Activated CD4-positive, alpha-beta T cell treated with anti-CD3 and anti-CD28 coated beads for 36 hours (primary cell): ENCODE measurements around the gene MED8. TPM values are rescaled to one million over a fixed set of nuclear protein-coding genes. Genes with fewer than 3 reads are reported as not detected.

Experiments
- ATAC-seq: fragments of 200-7000 bp; cut with Tn5 transposase; one replicate; pipeline ENCODE4 v1.10.0; 2021; ENCODE audit warnings: mild to moderate bottlenecking, moderate library complexity
- CTCF ChIA-PET: fragments of 350-600 bp; sonication (Branson Sonifier 250); formaldehyde crosslinking; loops from one replicate; lab custom pipeline; 2021; ENCODE audit warnings: antibody characterized with exemption; lab: Charles Lee
- POLR2A ChIA-PET: fragments of 350-600 bp; sonication (Branson Sonifier 250); formaldehyde crosslinking; loops from one replicate; lab custom pipeline; 2021; ENCODE audit warnings: antibody characterized with exemption, inconsistent platforms; lab: Charles Lee
- DNase-seq: peaks from one replicate; pipeline ENCODE4 v3.0.0-alpha.2; 2020
- H3K27ac Mint-ChIP-seq: one replicate; pipeline ENCODE4 v1.8.0; 2021; ENCODE audit warnings: mixed read lengths
- H3K27me3 Mint-ChIP-seq: one replicate; pipeline ENCODE4 v1.8.0; 2021; ENCODE audit warnings: mixed read lengths
- H3K36me3 Mint-ChIP-seq: one replicate; pipeline ENCODE4 v1.8.0; 2021; ENCODE audit warnings: low read depth, mixed read lengths
- H3K4me1 Mint-ChIP-seq: one replicate; pipeline ENCODE4 v1.8.0; 2021; ENCODE audit warnings: mixed read lengths
- H3K4me3 Mint-ChIP-seq: one replicate; pipeline ENCODE4 v1.8.0; 2021; ENCODE audit warnings: mild to moderate bottlenecking, moderate library complexity, mixed read lengths
- H3K9me3 Mint-ChIP-seq: one replicate; pipeline ENCODE4 v1.8.0; 2021; ENCODE audit warnings: low read depth, mixed read lengths
- intact Hi-C, 2 experiments: fragments of 100-400 bp; cut with DNase I in 1 of 2; cut with micrococcal nuclease in 1 of 2; formaldehyde crosslinking; loops; one replicate each; pipeline versions ENCODE4 v1.14.2 to v1.15.1; 2022 to 2024; cut with DNase I, micrococcal nuclease
- total RNA-seq, 2 experiments: library from RNA; stranded (reverse); gene quantifications; one replicate each; pipeline ENCODE4 v1.2.3, GENCODE V29; 2021

The MED8 gene
- total RNA-seq, 2 experiments from 2014 or later = 32.3 to 36.6 TPM

DNA sequence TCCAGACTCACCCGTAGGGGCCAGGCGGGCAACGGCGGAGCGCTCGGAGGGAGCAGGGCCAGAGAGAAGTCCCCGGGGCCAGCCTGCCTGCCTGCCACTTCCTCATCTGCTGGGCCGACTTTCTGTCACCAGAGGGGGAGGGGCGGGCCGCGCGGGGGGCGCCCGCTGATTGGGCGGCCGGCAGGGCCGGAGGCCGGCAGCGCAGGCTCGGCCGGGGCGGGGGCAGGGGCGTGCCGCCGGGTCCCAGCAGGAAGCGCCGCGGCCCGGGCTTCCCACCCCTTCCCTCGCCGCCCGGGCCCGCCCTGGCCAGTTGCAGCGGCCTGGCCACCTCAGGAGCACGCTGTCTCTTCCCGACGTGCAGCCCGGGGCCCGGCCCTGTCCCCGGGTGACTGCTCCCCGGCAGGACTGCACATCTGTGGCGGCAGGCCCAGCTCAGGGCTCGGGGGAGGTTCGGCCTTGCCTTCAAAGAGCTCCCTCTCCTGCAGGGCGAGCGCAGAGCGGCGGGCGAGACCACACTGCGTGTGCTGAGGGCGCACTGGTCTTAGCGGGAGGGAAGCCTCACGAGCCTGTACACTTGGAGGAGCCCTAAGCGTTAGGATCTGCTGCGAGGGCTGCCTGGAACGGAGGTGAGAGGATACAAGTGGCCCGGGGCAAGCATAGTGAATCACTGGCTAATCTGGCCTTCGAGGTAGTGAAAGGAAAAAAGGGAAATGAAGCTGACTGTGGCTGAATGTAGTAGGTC is 21.5 kb downstream of the MED8 start, which contains the start of gene ELOVL1:
Gene ELOVL1, minus strand, starts transcription at position 108 of the 742 bp plus-strand sequence. CDS start 2,402 bp downstream, outside the sequence.
- no peaks in the 10 kb centered on the region for H3K9me3 Mint-ChIP-seq
- ChIA-PET CTCF (interaction anchor here (0.7 to 1.9 kb wide), 4 partner anchors 10 to 57 kb away, joined by 3 to 10 read pairs (median 4); partner anchors contain the start of gene CDC20), POLR2A (interaction anchor here (0.6 to 2.6 kb wide), 5 partner anchors 10 to 91 kb away, joined by 3 to 14 read pairs (median 3); partner anchors contain the start of genes CDC20, MED8 and SZT2)
- DNase-seq (peak; percentile 94), ATAC-seq (peak; percentile 83)
- H3K27me3 Mint-ChIP-seq = no peaks in the 10 kb centered on the region
- peaks cover 30% of the 10 kb centered on the region for H3K4me1 Mint-ChIP-seq
- intact Hi-C loops = loop anchor here (1.0 to 10.0 kb wide), 13 partner anchors 10 to 1267 kb away; partner anchors contain the start of genes CDC20 (in 2 of the 2), ATP6V0B (in 1 of the 2), CFAP57 (in 1 of the 2) and DPH2 (in 1 of the 2)
- H3K4me3 Mint-ChIP-seq = peak within 1 kb of the TSS; percentile 90
- H3K27ac Mint-ChIP-seq = peak within 1 kb of the TSS; percentile 93
- H3K36me3 Mint-ChIP-seq = peaks cover 37% of the 10 kb centered on the region

DNA sequence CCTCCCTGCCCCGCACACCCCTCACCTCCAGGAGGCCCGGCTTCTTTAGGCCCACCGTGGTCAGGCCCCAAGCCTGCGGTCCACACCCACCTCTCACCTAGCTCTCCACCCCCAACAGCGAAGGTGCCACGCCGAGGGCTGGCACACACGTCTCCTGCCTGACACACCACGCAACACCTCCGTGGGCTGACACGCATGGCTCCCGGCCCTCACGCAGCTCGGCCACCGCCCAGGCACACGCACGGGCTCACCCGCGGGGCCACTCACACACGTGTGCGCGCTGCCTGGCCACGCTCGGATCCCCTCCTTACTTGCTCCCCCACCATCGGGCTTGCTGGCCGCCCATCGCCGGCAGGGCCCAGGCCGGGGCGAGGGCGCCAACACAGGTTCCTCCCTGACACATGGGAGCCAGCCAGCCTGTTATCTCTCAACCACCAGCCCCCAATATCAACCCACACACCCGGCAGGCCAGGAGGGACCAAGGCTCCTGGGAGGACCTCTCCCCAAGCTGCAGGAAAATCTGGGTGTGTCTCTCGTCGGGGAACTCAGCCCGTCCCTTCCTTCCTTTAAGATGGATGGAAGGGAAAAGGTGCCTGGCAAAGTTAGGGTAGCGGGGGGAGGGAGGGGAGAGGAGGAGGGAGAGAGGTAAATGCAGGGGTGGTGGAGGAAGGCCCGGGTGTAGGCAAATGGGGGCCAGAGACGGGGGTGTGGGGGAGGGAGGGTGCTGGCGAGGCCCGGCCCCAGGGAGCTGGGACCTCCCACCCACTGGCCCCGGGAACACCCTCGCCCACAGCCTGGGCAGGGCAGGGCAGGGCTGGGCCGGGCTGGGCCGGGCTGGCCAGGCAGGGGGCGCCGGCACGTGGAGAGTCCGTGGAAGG is 22.3 kb downstream of the MED8 start:
- peak; percentile 63 for DNase-seq
- POLR2A ChIA-PET = interaction anchor here (0.7 to 2.6 kb wide), 4 partner anchors 9 to 31 kb away, joined by 3 to 14 read pairs (median 3); partner anchors contain the start of genes CDC20, MED8 and SZT2
- ATAC-seq = peak; percentile 47

DNA sequence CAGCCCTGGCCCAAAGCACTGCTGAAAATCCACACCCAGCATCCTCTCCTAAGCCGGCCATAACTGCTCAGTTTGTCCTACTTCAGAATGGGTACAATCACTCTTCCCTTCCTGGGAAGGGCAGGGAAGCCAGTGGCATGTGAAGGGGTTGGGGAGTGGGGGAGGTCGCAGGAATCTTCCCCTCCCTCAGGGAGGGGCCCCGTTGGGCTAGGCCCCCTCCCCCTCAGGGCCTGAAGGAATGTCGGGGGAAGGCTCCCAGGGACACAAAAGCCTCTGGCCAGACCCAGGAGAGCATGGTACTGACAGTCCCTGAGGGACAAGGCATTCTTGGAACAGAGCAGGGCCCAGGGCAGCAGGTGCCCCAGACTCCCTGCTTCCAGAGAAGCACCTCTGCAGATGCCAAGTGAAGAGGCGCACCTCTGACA is 23.0 kb downstream of the MED8 start:
- DNase-seq (no peak), ATAC-seq (no peak)
- peaks cover 37% of the 10 kb centered on the region for H3K4me1 Mint-ChIP-seq
- intact Hi-C loops = loop anchor here in 1 of 2 experiments (5.0 to 10.0 kb wide), 5 partner anchors 519 to 1268 kb away; partner anchors contain the start of genes ATP6V0B, DPH2, SLC6A9 and YBX1
- no peaks in the 10 kb centered on the region for H3K27me3 Mint-ChIP-seq
- peaks cover 49% of the 10 kb centered on the region for H3K36me3 Mint-ChIP-seq
- no peaks in the 10 kb centered on the region for H3K9me3 Mint-ChIP-seq
- H3K4me3 Mint-ChIP-seq = peak overlapping the region; percentile 90
- CTCF ChIA-PET = no interaction called here
- peak overlapping the region; percentile 89 for H3K27ac Mint-ChIP-seq
- POLR2A ChIA-PET = interaction anchor here (2.6 kb wide), 1 partner anchor 8 kb away, joined by 14 read pairs; the partner anchor contains the start of gene CDC20

More for the DNA sequence above, 22.3 kb downstream of the MED8 start:
- Mint-ChIP-seq H3K27ac (peak overlapping the region; percentile 89), H3K27me3 (no peaks in the 10 kb centered on the region), H3K9me3 (no peaks in the 10 kb centered on the region), H3K4me3 (peak overlapping the region; percentile 90), H3K4me1 (peaks cover 31% of the 10 kb centered on the region), H3K36me3 (peaks cover 42% of the 10 kb centered on the region)
- intact Hi-C loops = loop anchor here in 1 of 2 experiments (5.0 to 10.0 kb wide), 5 partner anchors 520 to 1268 kb away; partner anchors contain the start of genes ATP6V0B, DPH2, SLC6A9 and YBX1
- CTCF ChIA-PET = interaction anchor here (1.2 to 1.9 kb wide), 3 partner anchors 10 to 57 kb away, joined by 3 to 10 read pairs (median 4); partner anchors contain the start of gene CDC20

DNA sequence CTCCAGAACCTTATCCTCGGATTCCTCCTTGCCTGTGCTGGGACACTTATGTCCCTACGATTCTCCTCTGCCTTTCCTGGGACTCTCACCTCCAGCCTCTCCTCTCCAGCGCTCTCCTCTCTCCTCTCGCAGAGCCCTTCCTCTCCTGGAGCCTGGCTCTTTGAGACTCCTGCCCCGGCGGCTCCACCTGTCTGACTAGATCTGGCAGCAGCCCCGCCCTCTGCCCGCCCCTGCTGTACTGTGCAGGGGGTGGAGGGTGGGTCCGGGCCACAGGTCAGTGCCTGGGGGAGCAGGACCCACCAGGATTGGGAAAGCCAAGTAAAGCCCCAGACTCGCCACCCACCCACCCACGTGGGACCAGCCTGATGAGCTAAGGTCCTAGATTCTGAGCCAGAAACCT is 23.4 kb downstream of the MED8 start:
- no peaks in the 10 kb centered on the region for H3K27me3 Mint-ChIP-seq
- DNase-seq (peak; percentile 37), ATAC-seq (no peak)
- no peaks in the 10 kb centered on the region for H3K9me3 Mint-ChIP-seq
- H3K4me1 Mint-ChIP-seq = peaks cover 42% of the 10 kb centered on the region
- CTCF ChIA-PET = no interaction called here
- H3K27ac Mint-ChIP-seq = peak overlapping the region; percentile 89
- intact Hi-C loops = loop anchor here in 1 of 2 experiments (5.0 to 10.0 kb wide), 5 partner anchors 519 to 1269 kb away; partner anchors contain the start of genes ATP6V0B, DPH2, SLC6A9 and YBX1
- POLR2A ChIA-PET = no interaction called here
- H3K4me3 Mint-ChIP-seq = peak overlapping the region; percentile 90
- H3K36me3 Mint-ChIP-seq = peaks cover 53% of the 10 kb centered on the region

DNA sequence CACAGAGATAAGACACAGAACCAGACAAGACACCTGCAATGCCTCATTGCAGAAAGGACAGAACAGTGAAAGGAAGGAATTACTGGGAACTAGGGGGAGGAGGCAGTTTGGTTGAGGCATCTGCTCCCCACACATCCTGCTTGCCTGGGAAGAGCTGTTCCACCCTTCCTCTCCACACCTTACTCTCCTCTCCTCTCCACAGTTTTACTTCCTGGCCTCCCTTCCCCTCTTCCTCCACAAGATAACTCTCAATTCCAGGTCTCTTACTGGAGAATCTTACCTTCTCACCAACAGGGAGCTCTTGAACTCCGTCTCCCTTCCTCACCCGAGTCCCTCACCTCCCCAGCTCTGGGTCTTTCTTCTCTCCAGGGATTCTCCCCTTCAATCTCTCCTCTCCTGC is 23.9 kb downstream of the MED8 start:
- ChIA-PET CTCF (no interaction called here), POLR2A (no interaction called here)
- H3K27ac Mint-ChIP-seq = peak overlapping the region; percentile 89
- no peak for ATAC-seq
- H3K36me3 Mint-ChIP-seq = peaks cover 58% of the 10 kb centered on the region
- peak overlapping the region; percentile 90 for H3K4me3 Mint-ChIP-seq
- DNase-seq = no peak
- H3K9me3 Mint-ChIP-seq = no peaks in the 10 kb centered on the region
- intact Hi-C loops = loop anchor here in 1 of 2 experiments (5.0 to 10.0 kb wide), 5 partner anchors 518 to 1269 kb away; partner anchors contain the start of genes ATP6V0B, DPH2, SLC6A9 and YBX1
- H3K27me3 Mint-ChIP-seq = no peaks in the 10 kb centered on the region
- peaks cover 47% of the 10 kb centered on the region for H3K4me1 Mint-ChIP-seq

DNA sequence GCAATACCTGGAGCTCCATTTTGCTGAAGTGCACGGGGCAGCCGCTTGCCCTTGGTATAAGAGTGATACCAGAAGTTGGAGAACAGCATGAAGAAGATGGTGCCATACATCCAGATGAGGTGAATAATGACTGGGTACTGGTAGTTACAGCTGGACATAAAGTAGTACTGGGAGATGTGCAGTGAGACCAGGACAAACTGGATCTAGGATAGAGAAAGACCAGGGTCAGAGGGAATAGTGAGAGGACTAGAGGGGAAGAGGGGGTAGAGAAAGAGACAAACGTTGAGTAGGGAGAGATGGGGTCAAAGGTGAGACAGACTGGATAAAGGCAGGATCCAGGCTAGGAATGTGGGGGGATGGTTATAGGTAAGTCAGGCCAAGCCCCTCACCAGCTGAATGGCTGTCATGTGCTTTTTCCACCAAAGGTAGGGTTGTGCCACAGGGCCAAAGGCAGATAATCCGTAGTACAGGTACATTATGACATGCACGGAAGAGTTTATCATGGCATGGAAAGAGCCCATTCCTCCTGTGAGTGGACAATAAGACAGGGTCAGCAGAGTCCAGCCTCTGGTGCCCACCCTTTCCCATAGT is 25.6 kb downstream of the MED8 start:
- Mint-ChIP-seq H3K27me3 (no peaks in the 10 kb centered on the region), H3K4me3 (no peak overlapping the region), H3K36me3 (peaks cover 71% of the 10 kb centered on the region), H3K4me1 (peaks cover 50% of the 10 kb centered on the region), H3K27ac (peak overlapping the region; percentile 27), H3K9me3 (no peaks in the 10 kb centered on the region)
- POLR2A ChIA-PET = no interaction called here
- ATAC-seq (no peak), DNase-seq (no peak)
- intact Hi-C loops = loop anchor here in 1 of 2 experiments (10.0 kb wide), 2 partner anchors 671 to 1271 kb away; partner anchors contain the start of gene SLC6A9
- CTCF ChIA-PET = no interaction called here

DNA sequence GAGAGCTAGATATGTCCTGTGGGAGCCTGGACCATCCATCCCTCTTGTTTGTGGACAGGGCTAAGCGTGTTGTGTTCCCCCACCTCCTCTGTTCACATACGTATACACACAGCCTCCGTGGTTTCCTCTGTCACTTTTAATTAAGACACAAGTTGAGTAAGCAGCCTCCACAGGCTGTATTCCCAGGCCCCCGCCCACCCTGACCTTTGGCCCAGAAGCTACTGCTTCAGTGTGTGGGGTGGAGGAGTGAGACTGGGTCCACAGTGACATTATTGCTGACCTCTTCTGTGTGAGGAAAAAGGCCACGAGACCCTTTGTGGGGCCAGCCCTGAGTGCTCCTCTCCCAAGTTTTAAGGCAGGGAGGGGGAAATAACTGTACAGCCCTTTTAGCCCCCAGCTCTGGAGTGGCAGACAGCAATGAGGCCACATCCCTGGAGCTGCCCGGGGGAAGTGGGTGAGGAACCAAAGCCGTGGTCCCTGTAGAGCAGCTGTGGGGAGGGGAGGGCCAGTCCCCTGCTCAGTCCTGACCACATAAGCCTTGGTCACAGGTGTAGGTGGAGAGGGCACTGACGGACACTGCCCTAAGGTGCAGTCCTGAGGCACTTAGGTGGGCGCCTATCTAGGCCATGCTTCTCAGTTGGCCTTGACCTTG is 26.2 kb downstream of the MED8 start:
- Mint-ChIP-seq H3K4me1 (peaks cover 44% of the 10 kb centered on the region), H3K27ac (peak overlapping the region; percentile 35), H3K4me3 (no peak overlapping the region), H3K9me3 (no peaks in the 10 kb centered on the region), H3K27me3 (no peaks in the 10 kb centered on the region), H3K36me3 (peaks cover 69% of the 10 kb centered on the region)
- ATAC-seq = no peak
- intact Hi-C loops = loop anchor here in 1 of 2 experiments (10.0 kb wide), 2 partner anchors 671 to 1271 kb away; partner anchors contain the start of gene SLC6A9
- ChIA-PET CTCF (no interaction called here), POLR2A (no interaction called here)
- peak; percentile 29 for DNase-seq

DNA sequence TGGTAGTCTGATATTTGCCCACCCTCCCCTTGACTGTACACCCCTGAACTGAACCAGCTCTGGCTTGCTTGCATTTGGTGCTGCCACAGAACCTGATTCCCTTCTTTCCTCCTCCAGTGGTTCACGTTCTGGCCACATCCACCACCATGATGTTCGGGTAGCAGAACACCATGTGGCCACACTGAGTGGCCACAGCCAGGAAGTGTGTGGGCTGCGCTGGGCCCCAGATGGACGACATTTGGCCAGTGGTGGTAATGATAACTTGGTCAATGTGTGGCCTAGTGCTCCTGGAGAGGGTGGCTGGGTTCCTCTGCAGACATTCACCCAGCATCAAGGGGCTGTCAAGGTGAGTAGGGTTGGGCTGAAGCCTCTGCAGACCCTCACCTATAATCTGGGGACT is 29.0 kb downstream of the MED8 start:
- H3K27me3 Mint-ChIP-seq = no peaks in the 10 kb centered on the region
- intact Hi-C loops = loop anchor here in 1 of 2 experiments (10.0 kb wide), 2 partner anchors 674 to 1274 kb away; partner anchors contain the start of gene SLC6A9
- DNase-seq (no peak), ATAC-seq (no peak)
- peaks cover 39% of the 10 kb centered on the region for H3K4me1 Mint-ChIP-seq
- H3K36me3 Mint-ChIP-seq = peaks cover 64% of the 10 kb centered on the region
- peak overlapping the region; percentile 97 for H3K4me3 Mint-ChIP-seq
- ChIA-PET POLR2A (no interaction called here), CTCF (interaction anchor here (1.0 kb wide), 1 partner anchor 30 kb away, joined by 3 read pairs; no protein-coding TSS in a partner anchor)
- H3K9me3 Mint-ChIP-seq = no peaks in the 10 kb centered on the region
- no peak overlapping the region for H3K27ac Mint-ChIP-seq

DNA sequence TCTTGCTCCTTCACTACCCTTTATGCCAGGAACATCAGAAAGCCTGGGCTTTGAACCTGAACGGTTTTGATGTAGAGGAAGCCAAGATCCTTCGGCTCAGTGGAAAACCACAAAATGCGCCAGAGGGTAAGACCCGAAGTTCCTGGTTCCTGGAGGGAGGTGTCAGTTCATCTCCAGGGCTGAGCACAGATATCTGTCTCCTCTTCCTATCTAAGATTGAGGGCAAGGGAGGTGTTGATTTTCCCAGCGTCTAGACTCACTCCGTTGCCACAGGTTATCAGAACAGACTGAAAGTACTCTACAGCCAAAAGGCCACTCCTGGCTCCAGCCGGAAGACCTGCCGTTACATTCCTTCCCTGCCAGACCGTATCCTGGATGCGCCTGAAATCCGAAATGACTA is 29.9 kb downstream of the MED8 start:
- peaks cover 56% of the 10 kb centered on the region for H3K36me3 Mint-ChIP-seq
- ChIA-PET CTCF (interaction anchor here (1.0 kb wide), 1 partner anchor 31 kb away, joined by 3 read pairs; no protein-coding TSS in a partner anchor), POLR2A (no interaction called here)
- peak overlapping the region; percentile 86 for H3K27ac Mint-ChIP-seq
- H3K4me3 Mint-ChIP-seq = peak overlapping the region; percentile 97
- H3K27me3 Mint-ChIP-seq = no peaks in the 10 kb centered on the region
- intact Hi-C loops = loop anchor here (2.0 to 10.0 kb wide), 6 partner anchors 95 to 1275 kb away; partner anchors contain the start of genes CFAP57 (in 1 of the 2), EBNA1BP2 (in 1 of the 2), IPO13 (in 1 of the 2) and SLC6A9 (in 1 of the 2)
- peaks cover 33% of the 10 kb centered on the region for H3K4me1 Mint-ChIP-seq
- ATAC-seq (no peak), DNase-seq (no peak)
- H3K9me3 Mint-ChIP-seq = no peaks in the 10 kb centered on the region
